ENCODE results near the gene KRCC1.

GRCh38 chr2:88006912-88007439 lies 48.6 kb downstream of the KRCC1 start:
- no peak for TF ChIP-seq CTCF (IDR thresholded peaks at IDR 0.05)
- TF ChIP-seq POLR2A (IDR thresholded peaks at IDR 0.05): no peak
